ENCODE results near the gene AFM.

AFM gene

GRCh38 chr4:73459048-73459421 is 22.5 kb upstream of the AFM start:
- Histone ChIP-seq H3K27ac (ENCODE audit: insufficient read depth, low read length, poor library complexity, severe bottlenecking) (no peak overlapping the region), H3K4me1 (ENCODE audit: control insufficient read depth, insufficient read depth, low read length, poor library complexity, severe bottlenecking) (no peaks in the 10 kb centered on the region), H3K4me3 (ENCODE audit: insufficient read depth, low read depth, low read length, poor library complexity, severe bottlenecking) (no peak overlapping the region), H3K27me3 (replicated peaks; ENCODE audit: control insufficient read depth, insufficient read depth, low read length, poor library complexity, severe bottlenecking) (no peaks in the 10 kb centered on the region), H3K9me3 (ENCODE audit: control insufficient read depth, low read length) (no peaks in the 10 kb centered on the region), H3K36me3 (ENCODE audit: control insufficient read depth, insufficient read depth, low read length) (no peaks in the 10 kb centered on the region)
- DNase-seq, result no peak

- Histone ChIP-seq H3K27me3 (replicated peaks; ENCODE audit: control insufficient read depth, insufficient read depth, low read length, poor library complexity, severe bottlenecking) (no peaks in the 10 kb centered on the region), H3K4me1 (ENCODE audit: control insufficient read depth, insufficient read depth, low read length, poor library complexity, severe bottlenecking) (no peaks in the 10 kb centered on the region), H3K9me3 (ENCODE audit: control insufficient read depth, low read length) (no peaks in the 10 kb centered on the region), H3K27ac (ENCODE audit: insufficient read depth, low read length, poor library complexity, severe bottlenecking) (no peak overlapping the region), H3K4me3 (ENCODE audit: insufficient read depth, low read depth, low read length, poor library complexity, severe bottlenecking) (no peak overlapping the region), H3K36me3 (ENCODE audit: control insufficient read depth, insufficient read depth, low read length) (no peaks in the 10 kb centered on the region)
- no peak for DNase-seq
Observed at GRCh38 chr4:73460913-73461522, 20.5 kb upstream of the AFM start.

GRCh38 chr4:73468170-73468569 is 13.4 kb upstream of the AFM start:
- H3K4me3 ChIP-seq (ENCODE audit: insufficient read depth, low read depth, low read length, poor library complexity, severe bottlenecking), result no peak overlapping the region
- no peaks in the 10 kb centered on the region for H3K9me3 ChIP-seq (ENCODE audit: control insufficient read depth, low read length)
- no peak for DNase-seq
- no peaks in the 10 kb centered on the region for H3K27me3 ChIP-seq (replicated peaks; ENCODE audit: control insufficient read depth, insufficient read depth, low read length, poor library complexity, severe bottlenecking)
- H3K36me3 ChIP-seq (ENCODE audit: control insufficient read depth, insufficient read depth, low read length), result no peaks in the 10 kb centered on the region
- no peak overlapping the region for H3K27ac ChIP-seq (ENCODE audit: insufficient read depth, low read length, poor library complexity, severe bottlenecking)
- H3K4me1 ChIP-seq (ENCODE audit: control insufficient read depth, insufficient read depth, low read length, poor library complexity, severe bottlenecking), result no peaks in the 10 kb centered on the region

- no peak overlapping the region for H3K27ac ChIP-seq (ENCODE audit: insufficient read depth, low read length, poor library complexity, severe bottlenecking)
- no peaks in the 10 kb centered on the region for H3K9me3 ChIP-seq (ENCODE audit: control insufficient read depth, low read length)
- H3K4me1 ChIP-seq (ENCODE audit: control insufficient read depth, insufficient read depth, low read length, poor library complexity, severe bottlenecking), result no peaks in the 10 kb centered on the region
- H3K4me3 ChIP-seq (ENCODE audit: insufficient read depth, low read depth, low read length, poor library complexity, severe bottlenecking), result no peak overlapping the region
- no peak for DNase-seq
- H3K27me3 ChIP-seq (replicated peaks; ENCODE audit: control insufficient read depth, insufficient read depth, low read length, poor library complexity, severe bottlenecking), result no peaks in the 10 kb centered on the region
- H3K36me3 ChIP-seq (ENCODE audit: control insufficient read depth, insufficient read depth, low read length), result no peaks in the 10 kb centered on the region
Observed at GRCh38 chr4:73470728-73471127, 10.8 kb upstream of the AFM start.

- Histone ChIP-seq H3K4me3 (ENCODE audit: insufficient read depth, low read depth, low read length, poor library complexity, severe bottlenecking) (no peak overlapping the region), H3K36me3 (ENCODE audit: control insufficient read depth, insufficient read depth, low read length) (no peaks in the 10 kb centered on the region), H3K27ac (ENCODE audit: insufficient read depth, low read length, poor library complexity, severe bottlenecking) (no peak overlapping the region), H3K4me1 (ENCODE audit: control insufficient read depth, insufficient read depth, low read length, poor library complexity, severe bottlenecking) (no peaks in the 10 kb centered on the region), H3K27me3 (replicated peaks; ENCODE audit: control insufficient read depth, insufficient read depth, low read length, poor library complexity, severe bottlenecking) (no peaks in the 10 kb centered on the region), H3K9me3 (ENCODE audit: control insufficient read depth, low read length) (no peaks in the 10 kb centered on the region)
- DNase-seq, result no peak
Observed at GRCh38 chr4:73477176-73477575, 4.4 kb upstream of the AFM start.

- no peak for DNase-seq
- no peaks in the 10 kb centered on the region for H3K27me3 ChIP-seq (replicated peaks; ENCODE audit: control insufficient read depth, insufficient read depth, low read length, poor library complexity, severe bottlenecking)
- H3K9me3 ChIP-seq (ENCODE audit: control insufficient read depth, low read length), result no peaks in the 10 kb centered on the region
- no peak overlapping the region for H3K27ac ChIP-seq (ENCODE audit: insufficient read depth, low read length, poor library complexity, severe bottlenecking)
- no peaks in the 10 kb centered on the region for H3K36me3 ChIP-seq (ENCODE audit: control insufficient read depth, insufficient read depth, low read length)
- H3K4me1 ChIP-seq (ENCODE audit: control insufficient read depth, insufficient read depth, low read length, poor library complexity, severe bottlenecking), result no peaks in the 10 kb centered on the region
- no peak overlapping the region for H3K4me3 ChIP-seq (ENCODE audit: insufficient read depth, low read depth, low read length, poor library complexity, severe bottlenecking)
Observed at GRCh38 chr4:73479323-73479722, 2.2 kb upstream of the AFM start.

- Histone ChIP-seq H3K9me3 (ENCODE audit: control insufficient read depth, low read length) (no peaks in the 10 kb centered on the region), H3K27me3 (replicated peaks; ENCODE audit: control insufficient read depth, insufficient read depth, low read length, poor library complexity, severe bottlenecking) (no peaks in the 10 kb centered on the region), H3K27ac (ENCODE audit: insufficient read depth, low read length, poor library complexity, severe bottlenecking) (no peak overlapping the region), H3K36me3 (ENCODE audit: control insufficient read depth, insufficient read depth, low read length) (no peaks in the 10 kb centered on the region), H3K4me3 (ENCODE audit: insufficient read depth, low read depth, low read length, poor library complexity, severe bottlenecking) (no peak overlapping the region), H3K4me1 (ENCODE audit: control insufficient read depth, insufficient read depth, low read length, poor library complexity, severe bottlenecking) (no peaks in the 10 kb centered on the region)
- no peak for DNase-seq
Observed at GRCh38 chr4:73485085-73485484, 3.5 kb downstream of the AFM start.

- no peak for DNase-seq
- H3K27ac ChIP-seq (ENCODE audit: insufficient read depth, low read length, poor library complexity, severe bottlenecking), result no peak overlapping the region
- H3K4me1 ChIP-seq (ENCODE audit: control insufficient read depth, insufficient read depth, low read length, poor library complexity, severe bottlenecking), result no peaks in the 10 kb centered on the region
- no peaks in the 10 kb centered on the region for H3K36me3 ChIP-seq (ENCODE audit: control insufficient read depth, insufficient read depth, low read length)
- H3K27me3 ChIP-seq (replicated peaks; ENCODE audit: control insufficient read depth, insufficient read depth, low read length, poor library complexity, severe bottlenecking), result no peaks in the 10 kb centered on the region
- H3K4me3 ChIP-seq (ENCODE audit: insufficient read depth, low read depth, low read length, poor library complexity, severe bottlenecking), result no peak overlapping the region
- H3K9me3 ChIP-seq (ENCODE audit: control insufficient read depth, low read length), result no peaks in the 10 kb centered on the region
Observed at GRCh38 chr4:73485596-73485995, 4.1 kb downstream of the AFM start.

GRCh38 chr4:73486497-73486896 is 5.0 kb downstream of the AFM start:
- no peak for DNase-seq
- Histone ChIP-seq H3K36me3 (ENCODE audit: control insufficient read depth, insufficient read depth, low read length) (no peaks in the 10 kb centered on the region), H3K27ac (ENCODE audit: insufficient read depth, low read length, poor library complexity, severe bottlenecking) (no peak overlapping the region), H3K27me3 (replicated peaks; ENCODE audit: control insufficient read depth, insufficient read depth, low read length, poor library complexity, severe bottlenecking) (no peaks in the 10 kb centered on the region), H3K4me3 (ENCODE audit: insufficient read depth, low read depth, low read length, poor library complexity, severe bottlenecking) (no peak overlapping the region), H3K4me1 (ENCODE audit: control insufficient read depth, insufficient read depth, low read length, poor library complexity, severe bottlenecking) (no peaks in the 10 kb centered on the region), H3K9me3 (ENCODE audit: control insufficient read depth, low read length) (no peaks in the 10 kb centered on the region)

GRCh38 chr4:73487233-73487632 is 5.7 kb downstream of the AFM start:
- Histone ChIP-seq H3K27me3 (replicated peaks; ENCODE audit: control insufficient read depth, insufficient read depth, low read length, poor library complexity, severe bottlenecking) (no peaks in the 10 kb centered on the region), H3K27ac (ENCODE audit: insufficient read depth, low read length, poor library complexity, severe bottlenecking) (no peak overlapping the region), H3K4me3 (ENCODE audit: insufficient read depth, low read depth, low read length, poor library complexity, severe bottlenecking) (no peak overlapping the region), H3K4me1 (ENCODE audit: control insufficient read depth, insufficient read depth, low read length, poor library complexity, severe bottlenecking) (no peaks in the 10 kb centered on the region), H3K9me3 (ENCODE audit: control insufficient read depth, low read length) (no peaks in the 10 kb centered on the region), H3K36me3 (ENCODE audit: control insufficient read depth, insufficient read depth, low read length) (no peaks in the 10 kb centered on the region)
- no peak for DNase-seq
